GM12878 (cell line): ENCODE results near the gene EHD2. TPM values are rescaled to one million over a fixed set of nuclear protein-coding genes. Genes with fewer than 3 reads are reported as not detected.

Experiments
- ATAC-seq: fragments of 200-7000 bp; cut with Tn5 transposase; 3 replicates; pipeline ENCODE4 v1.9.1; 2020; ENCODE audit warnings: mild to moderate bottlenecking, moderate library complexity
- BruUV-seq: library from RNA; stranded (reverse); fragments of 400-500 nt; replicated peaks from 2 replicates; lab custom pipeline; 2021; lab: Mats Ljungman, UMichigan
- CTCF ChIA-PET: fragments of 300-600 bp; sonication (Branson Sonifier 250); formaldehyde crosslinking; extraction: SDS; loops from one replicate; lab custom pipeline; 2021; ENCODE audit warnings: inconsistent platforms; lab: Yijun Ruan, JAX
- POLR2A ChIA-PET: fragments of 350-600 bp; formaldehyde crosslinking; extraction: SDS; loops from one replicate; lab custom pipeline; 2021; ENCODE audit warnings: inconsistent platforms; lab: Charles Lee
- RAD21 ChIA-PET: fragments of 300-600 bp; sonication (Branson Sonifier 250); formaldehyde crosslinking; loops from one replicate; lab custom pipeline; 2023; ENCODE audit warnings: antibody characterized with exemption; ENCODE audit not compliant: unreplicated experiment; lab: Charles Lee
- SMC1A ChIA-PET: fragments of 300-600 bp; sonication (Branson Sonifier 250); formaldehyde crosslinking; loops from one replicate; lab custom pipeline; 2023; ENCODE audit not compliant: unreplicated experiment, uncharacterized antibody; lab: Charles Lee
- DNase-seq: peaks from one replicate; pipeline ENCODE4 v3.0.0-alpha.2; 2011; ENCODE audit warnings: low read depth, low spot score
- FAIRE-seq: peaks from 3 replicates; lab custom pipeline; 2011; peaks lifted over from hg19 to GRCh38; lab: Jason Lieb, UNC
- H2AFZ ChIP-seq: 2 replicates; pipeline ENCODE4 v1.6.0; 2011; ENCODE audit warnings: low read depth, low read length, control low read depth; ENCODE audit not compliant: control insufficient read depth
- H3K27ac ChIP-seq: 2 replicates; pipeline ENCODE4 v1.5.1; 2011; ENCODE audit warnings: control low read depth; ENCODE audit not compliant: control insufficient read depth, insufficient read depth
- H3K27me3 ChIP-seq, 2 experiments: replicated peaks in 1 of 2; 2 replicates each; pipeline versions ENCODE4 v1.6.0 to v1.6.1; 2011; ENCODE audit warnings: low read length in 1 of 2; ENCODE audit not compliant: control insufficient read depth in 2 of 2, insufficient read depth in 2 of 2
- H3K36me3 ChIP-seq, 2 experiments: 2 replicates each; pipeline ENCODE4 v1.5.1; 2011; ENCODE audit warnings: low read length in 1 of 2; ENCODE audit not compliant: control insufficient read depth in 2 of 2, insufficient read depth in 2 of 2
- H3K4me1 ChIP-seq: 2 replicates; pipeline ENCODE4 v1.6.1; 2011; ENCODE audit warnings: mild to moderate bottlenecking, low read length, moderate library complexity, mixed read lengths; ENCODE audit not compliant: control insufficient read depth, insufficient read depth
- H3K4me2 ChIP-seq: 2 replicates; pipeline ENCODE4 v1.6.0; 2011; ENCODE audit warnings: control low read depth; ENCODE audit not compliant: control insufficient read depth, insufficient read depth
- H3K4me3 ChIP-seq: fragments of 200-600 bp; sonication (generic); 2 replicates; pipeline ENCODE4 v1.5.1; 2016
- H3K79me2 ChIP-seq: 2 replicates; pipeline ENCODE4 v1.6.0; 2011; ENCODE audit warnings: low read length; ENCODE audit not compliant: control insufficient read depth, insufficient read depth
- H3K9ac ChIP-seq: 2 replicates; pipeline ENCODE4 v1.8.0; 2011; ENCODE audit warnings: low read length, control low read depth, mixed read lengths; ENCODE audit not compliant: control insufficient read depth, insufficient read depth
- H3K9me3 ChIP-seq: replicated peaks from 3 replicates; pipeline ENCODE4 v1.5.1; 2011; ENCODE audit warnings: mild to moderate bottlenecking, low read length; ENCODE audit not compliant: control insufficient read depth, insufficient read depth
- H4K20me1 ChIP-seq: 2 replicates; pipeline ENCODE4 v1.6.0; 2011; ENCODE audit not compliant: control insufficient read depth, insufficient read depth
- CBFB ChIP-seq: IDR thresholded peaks from 2 replicates; pipeline ENCODE4 v1.6.1; 2016; ENCODE audit warnings: antibody characterized with exemption, low read depth
- CHD1 ChIP-seq: IDR thresholded peaks from 2 replicates; pipeline ENCODE4 v1.6.1; 2012; ENCODE audit warnings: low read depth, low read length, improper control_type of control experiment
- HDAC6 ChIP-seq: fragments of 200-600 bp; sonication (generic); IDR thresholded peaks from one replicate; pipeline ENCODE4 v1.8.0; 2017; ENCODE audit warnings: antibody characterized with exemption; ENCODE audit not compliant: unreplicated experiment
- JUNB ChIP-seq: IDR thresholded peaks from 2 replicates; pipeline ENCODE4 v1.6.1; 2016; ENCODE audit warnings: antibody characterized with exemption, mild to moderate bottlenecking
- MEF2A ChIP-seq: IDR thresholded peaks from 2 replicates; pipeline ENCODE4 v1.6.1; 2011; ENCODE audit warnings: low read depth, mild to moderate bottlenecking, low read length, moderate library complexity; ENCODE audit not compliant: insufficient read depth
- MTA3 ChIP-seq: IDR thresholded peaks from 2 replicates; pipeline ENCODE4 v1.6.1; 2012; ENCODE audit warnings: low read length, inconsistent platforms, borderline replicate concordance
- MYC ChIP-seq: IDR thresholded peaks from 2 replicates; pipeline ENCODE4 v1.6.1; 2011; ENCODE audit warnings: mild to moderate bottlenecking, low read length, moderate library complexity, inconsistent platforms; ENCODE audit not compliant: insufficient read depth, insufficient replicate concordance, insufficient read length, severe bottlenecking
- NFIC ChIP-seq: IDR thresholded peaks from 2 replicates; pipeline ENCODE4 v1.6.1; 2012; ENCODE audit warnings: low read depth, mild to moderate bottlenecking, inconsistent platforms, low read length, moderate library complexity
- NR2F1 ChIP-seq: fragments of 450-650 bp; conservative IDR thresholded peaks from 2 replicates; pipeline ENCODE4 v1.6.1; 2017; ENCODE audit warnings: mild to moderate bottlenecking
- PAX5 ChIP-seq: IDR thresholded peaks from 2 replicates; pipeline ENCODE4 v1.6.1; 2011; ENCODE audit warnings: low read depth, low read length, borderline replicate concordance
- POLR2A ChIP-seq: IDR thresholded peaks from 2 replicates; pipeline ENCODE4 v1.6.1; 2011; ENCODE audit warnings: low read depth, mild to moderate bottlenecking, low read length
- TARDBP ChIP-seq: IDR thresholded peaks from 2 replicates; pipeline ENCODE4 v1.6.1; 2016; ENCODE audit warnings: borderline replicate concordance
- WGBS: methylation state at CpG from one replicate; pipeline ENCODE4 v1.1.6; 2016; ENCODE audit warnings: low lambda C conversion rate; ENCODE audit not compliant: insufficient replicate concordance, insufficient coverage; ENCODE audit errors: missing lambda C conversion rate; 5-methylcytosine and 5-hydroxymethylcytosine counted together
- in situ Hi-C: fragments of 300-500 bp; cut with MboI; formaldehyde crosslinking; loops from 9 replicates; pipeline ENCODE4 v1.14.3; 2018; ENCODE audit warnings: mixed read lengths
- intact Hi-C: fragments of 100-400 bp; cut with micrococcal nuclease; formaldehyde crosslinking; loops from one replicate; pipeline ENCODE4 v1.14.2; 2022; ENCODE audit not compliant: unreplicated experiment
- polyA plus RNA-seq, 11 experiments: library from polyadenylated mRNA; depleted of rRNA in 4 of 11; unstranded in 6 of 11; stranded (reverse) in 5 of 11; fragments of >200 nt; fragmentation: Nextera tagmentation in 4 of 11; fragmentation: Illumina TruSeq in 1 of 11; extraction: Ambion mirVana in 4 of 11; extraction: Trizol in 1 of 11; gene quantifications; 1 replicate in 1 of 11; 2 replicates in 10 of 11; pipeline versions ENCODE4 v1.2.1 to v1.2.3, GENCODE V29; 2011 to 2016; ENCODE audit warnings: inconsistent platforms in 2 of 11, missing spikeins in 2 of 11, low read depth in 1 of 11
- total RNA-seq, 4 experiments: library from RNA; depleted of rRNA in 3 of 4; stranded (reverse); fragments of >200 nt in 3 of 4; fragmentation: Illumina TruSeq in 1 of 4; extraction: Trizol in 1 of 4; gene quantifications; 2 replicates each; pipeline versions ENCODE4 v1.2.1 to v1.2.3, GENCODE V29; 2013 to 2021
- TF ChIP-seq, protein P1 (sequence below): IDR thresholded peaks from 2 replicates; pipeline ENCODE4 v1.6.1; 2012; ENCODE audit warnings: low read length, inconsistent platforms
- TF ChIP-seq, protein P2 (sequence below): fragments of 450-650 bp; formaldehyde crosslinking; IDR thresholded peaks from 2 replicates; pipeline ENCODE4 v1.4.0; 2022; ENCODE audit warnings: mild to moderate bottlenecking, moderate library complexity
- TF ChIP-seq, protein P3 (sequence below): fragments of 450-650 bp; IDR thresholded peaks from 2 replicates; pipeline ENCODE4 v1.6.1; 2017; ENCODE audit warnings: borderline replicate concordance
- TF ChIP-seq, protein P4 (sequence below): IDR thresholded peaks from 2 replicates; pipeline ENCODE4 v1.6.1; 2012; ENCODE audit warnings: mild to moderate bottlenecking, low read depth, low read length

The EHD2 gene
- total and polyA plus RNA-seq, 10 of the 15 experiments (the other 5 are each of a cell fraction or from before 2014, with no cell fraction given) = 0.12 to 0.24 (median 0.23) TPM; not detected in 7

DNA sequence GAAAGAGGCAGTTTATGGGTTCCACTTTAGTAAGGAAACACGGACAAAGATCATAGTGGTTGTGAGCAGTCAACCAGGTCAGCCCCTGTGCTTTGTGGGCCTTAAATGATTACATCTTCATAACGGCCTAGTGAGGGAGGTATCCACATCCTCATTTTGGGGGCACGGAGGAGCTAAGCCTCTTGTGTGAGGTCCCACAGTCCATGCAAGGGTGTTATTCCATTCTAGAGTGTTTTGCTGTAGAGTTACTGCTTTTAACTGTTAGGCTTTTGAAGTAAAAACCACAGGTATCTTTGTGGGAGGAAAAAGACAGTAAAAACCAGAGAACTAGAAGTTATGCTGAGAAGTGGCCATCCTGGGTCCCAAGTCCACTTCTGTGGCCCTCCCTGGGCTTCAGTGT lies 36.1 kb downstream of the EHD2 start:
- peak; percentile 85 for ATAC-seq
- Histone ChIP-seq H3K9me3 (no peaks in the 10 kb centered on the region), H3K4me1 (peaks cover 6% of the 10 kb centered on the region), H3K79me2 (peaks cover 28% of the 10 kb centered on the region), H3K36me3 (peaks cover 25 to 32% of the 10 kb centered on the region in 2 experiments), H3K9ac (no peak overlapping the region), H3K4me3 (peak overlapping the region; percentile 46; the same call in 1 of the 2 replicates), H2AFZ (no peak overlapping the region), H3K27me3 (no peaks in the 10 kb centered on the region), H3K27ac (peak overlapping the region; percentile 52), H3K4me2 (peak overlapping the region; percentile 73; the same call in 1 of the 2 replicates), H4K20me1 (no peaks in the 10 kb centered on the region)
- 2% methylated on average over 3 of the region's 3 CpGs for WGBS
- peak; percentile 88 for FAIRE-seq
- ChIA-PET CTCF (interaction anchor here (1.0 kb wide), 1 partner anchor 9 kb away, joined by 3 read pairs; no protein-coding TSS in a partner anchor), SMC1A (no interaction called here), POLR2A (no interaction called here), RAD21 (no interaction called here)
- intact Hi-C loops = no loop called here
- peak; percentile 51 for DNase-seq
- no TSS peak for BruUV-seq
- in situ Hi-C loops = no loop called here
- no peak for TF ChIP-seq MYC
- peak; percentile 66 for TF ChIP-seq NR2F1
- TF ChIP-seq MTA3 = peak; percentile 88; the same call in 1 of the 2 replicates
- TF ChIP-seq CBFB = no peak
- TF ChIP-seq POLR2A = no peak
- TF ChIP-seq, protein P1, sequence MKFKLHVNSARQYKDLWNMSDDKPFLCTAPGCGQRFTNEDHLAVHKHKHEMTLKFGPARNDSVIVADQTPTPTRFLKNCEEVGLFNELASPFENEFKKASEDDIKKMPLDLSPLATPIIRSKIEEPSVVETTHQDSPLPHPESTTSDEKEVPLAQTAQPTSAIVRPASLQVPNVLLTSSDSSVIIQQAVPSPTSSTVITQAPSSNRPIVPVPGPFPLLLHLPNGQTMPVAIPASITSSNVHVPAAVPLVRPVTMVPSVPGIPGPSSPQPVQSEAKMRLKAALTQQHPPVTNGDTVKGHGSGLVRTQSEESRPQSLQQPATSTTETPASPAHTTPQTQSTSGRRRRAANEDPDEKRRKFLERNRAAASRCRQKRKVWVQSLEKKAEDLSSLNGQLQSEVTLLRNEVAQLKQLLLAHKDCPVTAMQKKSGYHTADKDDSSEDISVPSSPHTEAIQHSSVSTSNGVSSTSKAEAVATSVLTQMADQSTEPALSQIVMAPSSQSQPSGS = peak; percentile 82
- TF ChIP-seq JUNB = peak; percentile 60
- TF ChIP-seq TARDBP = no peak
- peak; percentile 82; the same call in 1 of the 2 replicates for TF ChIP-seq NFIC
- TF ChIP-seq CHD1 = no peak
- TF ChIP-seq, protein P2, sequence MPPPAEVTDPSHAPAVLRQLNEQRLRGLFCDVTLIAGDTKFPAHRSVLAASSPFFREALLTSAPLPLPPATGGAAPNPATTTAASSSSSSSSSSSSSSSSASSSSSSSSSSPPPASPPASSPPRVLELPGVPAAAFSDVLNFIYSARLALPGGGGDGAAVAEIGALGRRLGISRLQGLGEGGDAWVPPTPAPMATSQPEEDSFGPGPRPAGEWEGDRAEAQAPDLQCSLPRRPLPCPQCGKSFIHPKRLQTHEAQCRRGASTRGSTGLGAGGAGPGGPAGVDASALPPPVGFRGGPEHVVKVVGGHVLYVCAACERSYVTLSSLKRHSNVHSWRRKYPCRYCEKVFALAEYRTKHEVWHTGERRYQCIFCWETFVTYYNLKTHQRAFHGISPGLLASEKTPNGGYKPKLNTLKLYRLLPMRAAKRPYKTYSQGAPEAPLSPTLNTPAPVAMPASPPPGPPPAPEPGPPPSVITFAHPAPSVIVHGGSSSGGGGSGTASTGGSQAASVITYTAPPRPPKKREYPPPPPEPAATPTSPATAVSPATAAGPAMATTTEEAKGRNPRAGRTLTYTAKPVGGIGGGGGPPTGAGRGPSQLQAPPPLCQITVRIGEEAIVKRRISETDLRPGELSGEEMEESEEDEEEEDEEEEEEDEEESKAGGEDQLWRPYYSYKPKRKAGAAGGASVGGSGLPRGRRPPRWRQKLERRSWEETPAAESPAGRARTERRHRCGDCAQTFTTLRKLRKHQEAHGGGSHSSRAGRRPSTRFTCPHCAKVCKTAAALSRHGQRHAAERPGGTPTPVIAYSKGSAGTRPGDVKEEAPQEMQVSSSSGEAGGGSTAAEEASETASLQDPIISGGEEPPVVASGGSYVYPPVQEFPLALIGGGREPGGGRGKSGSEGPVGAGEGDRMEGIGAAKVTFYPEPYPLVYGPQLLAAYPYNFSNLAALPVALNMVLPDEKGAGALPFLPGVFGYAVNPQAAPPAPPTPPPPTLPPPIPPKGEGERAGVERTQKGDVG (CRISPR knock-in tag) = no peak
- peak; percentile 72; the same call in 1 of the 2 replicates for TF ChIP-seq PAX5
- TF ChIP-seq, protein P3, sequence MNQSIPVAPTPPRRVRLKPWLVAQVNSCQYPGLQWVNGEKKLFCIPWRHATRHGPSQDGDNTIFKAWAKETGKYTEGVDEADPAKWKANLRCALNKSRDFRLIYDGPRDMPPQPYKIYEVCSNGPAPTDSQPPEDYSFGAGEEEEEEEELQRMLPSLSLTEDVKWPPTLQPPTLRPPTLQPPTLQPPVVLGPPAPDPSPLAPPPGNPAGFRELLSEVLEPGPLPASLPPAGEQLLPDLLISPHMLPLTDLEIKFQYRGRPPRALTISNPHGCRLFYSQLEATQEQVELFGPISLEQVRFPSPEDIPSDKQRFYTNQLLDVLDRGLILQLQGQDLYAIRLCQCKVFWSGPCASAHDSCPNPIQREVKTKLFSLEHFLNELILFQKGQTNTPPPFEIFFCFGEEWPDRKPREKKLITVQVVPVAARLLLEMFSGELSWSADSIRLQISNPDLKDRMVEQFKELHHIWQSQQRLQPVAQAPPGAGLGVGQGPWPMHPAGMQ = no peak
- TF ChIP-seq, protein P4, sequence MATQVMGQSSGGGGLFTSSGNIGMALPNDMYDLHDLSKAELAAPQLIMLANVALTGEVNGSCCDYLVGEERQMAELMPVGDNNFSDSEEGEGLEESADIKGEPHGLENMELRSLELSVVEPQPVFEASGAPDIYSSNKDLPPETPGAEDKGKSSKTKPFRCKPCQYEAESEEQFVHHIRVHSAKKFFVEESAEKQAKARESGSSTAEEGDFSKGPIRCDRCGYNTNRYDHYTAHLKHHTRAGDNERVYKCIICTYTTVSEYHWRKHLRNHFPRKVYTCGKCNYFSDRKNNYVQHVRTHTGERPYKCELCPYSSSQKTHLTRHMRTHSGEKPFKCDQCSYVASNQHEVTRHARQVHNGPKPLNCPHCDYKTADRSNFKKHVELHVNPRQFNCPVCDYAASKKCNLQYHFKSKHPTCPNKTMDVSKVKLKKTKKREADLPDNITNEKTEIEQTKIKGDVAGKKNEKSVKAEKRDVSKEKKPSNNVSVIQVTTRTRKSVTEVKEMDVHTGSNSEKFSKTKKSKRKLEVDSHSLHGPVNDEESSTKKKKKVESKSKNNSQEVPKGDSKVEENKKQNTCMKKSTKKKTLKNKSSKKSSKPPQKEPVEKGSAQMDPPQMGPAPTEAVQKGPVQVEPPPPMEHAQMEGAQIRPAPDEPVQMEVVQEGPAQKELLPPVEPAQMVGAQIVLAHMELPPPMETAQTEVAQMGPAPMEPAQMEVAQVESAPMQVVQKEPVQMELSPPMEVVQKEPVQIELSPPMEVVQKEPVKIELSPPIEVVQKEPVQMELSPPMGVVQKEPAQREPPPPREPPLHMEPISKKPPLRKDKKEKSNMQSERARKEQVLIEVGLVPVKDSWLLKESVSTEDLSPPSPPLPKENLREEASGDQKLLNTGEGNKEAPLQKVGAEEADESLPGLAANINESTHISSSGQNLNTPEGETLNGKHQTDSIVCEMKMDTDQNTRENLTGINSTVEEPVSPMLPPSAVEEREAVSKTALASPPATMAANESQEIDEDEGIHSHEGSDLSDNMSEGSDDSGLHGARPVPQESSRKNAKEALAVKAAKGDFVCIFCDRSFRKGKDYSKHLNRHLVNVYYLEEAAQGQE = no peak
- peak; percentile 12; the same call in 1 of the 2 replicates for TF ChIP-seq MEF2A
- no peak for TF ChIP-seq HDAC6
